ENCODE data around the gene CENPN.

CENPN gene

GRCh38 chr16:80992676-80993293 lies 14.2 kb upstream of the CENPN start:
- DNase-seq: no peak

DNA sequence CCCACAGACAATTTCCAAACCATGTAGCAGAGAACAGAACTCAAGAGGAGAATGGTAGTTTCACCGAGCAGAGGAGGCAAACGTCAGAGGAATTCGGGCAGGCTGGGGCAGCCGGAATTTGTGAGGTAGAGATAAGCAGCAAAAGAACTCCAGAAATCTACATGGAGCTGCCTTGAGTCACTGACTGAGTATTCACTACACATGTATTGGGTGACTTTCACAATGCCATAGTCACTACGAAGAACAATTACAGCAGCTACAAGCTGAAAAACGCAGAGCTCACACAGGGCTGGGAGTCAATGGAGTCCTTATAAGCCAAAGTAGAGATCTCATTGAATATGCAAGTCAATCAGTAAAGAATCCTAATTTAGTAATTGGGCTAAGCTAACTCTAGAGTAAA lies 13.7 kb upstream of the CENPN start:
- no peak for DNase-seq

DNA sequence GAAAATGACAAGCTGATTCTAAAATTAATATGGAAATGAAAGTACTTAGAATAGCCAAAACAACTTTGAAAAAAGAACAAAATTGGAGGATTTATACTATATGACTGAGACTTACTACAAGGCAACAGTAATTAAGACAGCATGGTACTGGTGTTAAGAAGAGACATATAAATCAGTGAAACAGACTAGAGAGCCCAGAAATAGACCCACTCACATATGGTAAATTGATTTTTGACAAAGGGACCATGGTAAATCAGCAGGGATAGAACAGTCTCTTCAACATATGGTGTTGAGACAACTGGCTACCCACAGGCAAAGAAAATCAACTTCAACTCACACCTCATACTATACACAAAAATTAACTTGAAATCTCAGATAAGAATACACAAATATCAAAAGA lies 13.2 kb upstream of the CENPN start:
- DNase-seq: no peak

DNA sequence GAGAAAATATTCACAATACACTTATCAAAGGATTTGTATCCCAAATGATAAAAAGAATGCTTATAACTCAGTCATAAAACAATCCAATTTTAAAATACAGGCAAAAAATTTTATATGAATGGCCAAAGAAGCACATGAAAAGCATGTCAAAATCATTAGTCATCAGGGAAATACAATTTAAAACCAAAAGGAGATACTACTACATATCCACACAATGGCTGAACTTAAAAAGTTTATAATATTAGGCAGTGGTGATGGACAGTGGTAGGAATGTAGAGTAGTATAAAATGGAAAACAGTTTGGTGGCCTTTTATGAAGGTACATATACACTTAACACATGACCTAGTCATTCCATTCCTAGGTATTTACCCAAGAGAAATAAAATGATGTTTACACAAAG lies 12.6 kb upstream of the CENPN start:
- DNase-seq: no peak

GRCh38 chr16:80996688-80997138 lies 10.3 kb upstream of the CENPN start:
- DNase-seq: no peak

DNA sequence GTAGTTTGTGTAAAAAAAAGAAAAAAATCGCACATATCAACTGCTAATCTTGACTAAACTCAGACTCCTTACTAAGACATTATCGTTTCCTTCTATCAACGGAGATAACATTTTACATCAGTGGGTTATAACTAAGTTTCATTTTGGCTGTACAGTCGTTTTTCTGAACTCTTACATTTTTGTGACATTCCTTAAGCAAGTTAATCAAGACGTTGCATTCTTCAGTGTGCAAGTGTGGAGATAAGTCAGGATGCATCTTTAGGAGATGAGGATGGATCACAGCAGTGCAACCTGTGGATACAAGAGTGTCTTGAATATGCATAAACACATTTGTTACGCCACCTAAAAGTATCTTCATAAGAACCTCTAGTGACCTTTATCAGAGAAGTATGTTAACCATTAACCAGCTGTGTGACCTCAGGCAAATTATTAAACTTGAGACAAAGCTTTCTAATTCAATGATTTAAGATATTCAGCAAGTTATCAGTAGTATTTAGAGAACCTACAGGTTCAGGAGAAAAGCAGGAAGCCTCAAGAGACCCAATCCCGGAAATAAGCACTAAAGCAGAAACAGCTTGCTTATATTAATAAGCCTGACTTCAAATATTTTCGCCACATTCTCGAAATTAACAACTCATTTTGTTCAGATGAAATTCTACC lies 9.7 kb upstream of the CENPN start:
- DNase-seq: peak; percentile 44

DNA sequence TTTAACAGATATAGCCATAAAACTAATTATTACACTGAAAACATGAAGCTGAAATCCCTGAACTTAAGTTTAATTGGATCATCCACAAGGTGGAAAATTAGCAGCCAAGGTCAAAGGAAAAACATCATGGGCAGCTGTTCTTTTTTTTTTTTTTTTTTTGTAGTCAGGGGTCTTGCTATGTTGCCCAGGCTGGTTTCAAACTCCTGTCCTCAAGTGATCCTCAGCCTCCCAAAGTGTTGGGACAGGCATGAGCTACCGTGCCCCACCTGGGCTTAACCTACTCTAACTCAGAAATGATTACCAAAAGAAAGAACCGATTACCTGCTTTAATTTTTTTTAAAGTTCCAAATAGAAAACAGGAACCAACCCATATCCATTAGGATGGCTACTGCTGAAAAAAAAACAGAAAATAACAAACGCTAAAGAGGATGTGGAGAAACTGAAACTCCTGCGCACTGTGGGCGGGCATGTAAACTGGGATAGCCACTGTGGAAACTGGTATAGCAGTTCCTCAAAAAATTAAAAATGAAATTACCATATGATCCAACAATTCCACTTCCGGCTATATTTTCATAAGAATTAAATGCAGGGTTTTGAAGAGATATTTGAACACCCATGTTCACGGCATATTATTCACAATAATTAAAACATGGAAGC lies 8.9 kb upstream of the CENPN start:
- DNase-seq: no peak

- DNase-seq: no peak
Measured at GRCh38 chr16:81000873-81001272, 6.1 kb upstream of the CENPN start.

- no peak for DNase-seq
Measured at GRCh38 chr16:81001330-81001729, 5.7 kb upstream of the CENPN start.

- no peak for DNase-seq
Measured at GRCh38 chr16:81003064-81003463, 4.0 kb upstream of the CENPN start.

DNA sequence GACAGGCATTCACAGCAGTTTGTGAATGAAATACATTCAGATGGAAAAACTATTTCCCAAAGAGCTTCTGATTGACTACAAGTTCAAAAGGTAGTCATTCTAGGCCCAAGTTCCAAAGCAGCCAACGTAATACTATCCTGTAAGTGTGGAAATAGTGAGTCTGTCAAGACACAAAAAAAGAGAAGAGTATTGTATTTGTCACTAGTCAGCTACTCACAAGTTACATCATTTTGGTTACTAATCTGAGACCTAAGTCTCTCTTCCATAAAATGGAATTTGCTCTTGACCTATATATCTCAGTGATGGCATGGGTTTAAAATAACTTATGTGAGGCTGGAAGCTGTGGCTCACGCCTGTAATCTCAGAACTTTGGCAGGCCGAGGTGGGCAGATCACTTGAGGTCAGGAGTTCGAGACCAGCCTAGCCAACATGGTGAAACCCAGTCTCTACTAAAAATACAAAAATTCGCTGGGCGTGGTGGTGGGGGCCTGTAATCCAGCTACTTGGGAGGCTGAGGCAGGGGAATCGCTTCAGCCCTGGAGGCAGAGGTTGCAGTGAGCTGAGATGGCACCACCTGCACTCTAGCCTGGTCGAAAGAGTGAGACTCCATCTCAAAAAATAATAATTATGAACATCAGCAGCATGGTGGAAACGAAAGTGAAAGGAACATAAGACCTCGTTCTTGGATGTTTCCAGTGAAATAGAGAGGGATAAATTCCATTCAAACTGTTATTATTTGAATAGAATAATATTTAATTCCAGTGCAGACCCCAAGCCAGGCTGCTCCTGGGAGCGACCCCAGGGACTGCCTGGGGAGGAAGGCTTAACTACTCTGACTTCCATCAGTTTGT lies 3.2 kb upstream of the CENPN start:
- peak; percentile 28 for DNase-seq

- DNase-seq: peak; percentile 72
Measured at GRCh38 chr16:81004646-81005353, 2.2 kb upstream of the CENPN start.

DNA sequence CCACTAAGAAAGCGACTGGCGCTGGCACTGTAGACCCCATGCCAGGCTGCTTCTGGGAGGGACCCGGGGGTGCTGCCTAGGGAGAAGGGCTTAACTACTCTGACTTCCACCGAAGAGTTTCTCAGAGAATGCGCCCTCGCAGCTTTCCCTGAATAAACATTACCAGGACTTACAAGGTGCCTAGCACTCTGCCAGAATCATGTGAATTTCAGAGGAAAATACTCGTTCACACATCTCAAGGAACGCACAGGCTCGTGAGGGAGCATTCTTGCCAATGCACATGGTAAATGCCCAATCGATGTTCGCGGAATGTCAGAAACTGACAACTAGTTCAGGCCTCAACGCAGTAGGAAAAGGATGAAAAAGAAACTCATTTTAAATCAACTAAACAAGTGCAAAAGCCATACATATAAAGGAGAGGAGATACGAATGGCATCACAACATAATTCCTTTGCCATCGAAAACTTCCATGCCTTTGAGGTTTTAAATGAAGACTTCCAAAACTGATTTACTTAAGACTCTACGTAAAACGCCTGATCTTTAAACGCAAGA lies 1.3 kb upstream of the CENPN start:
- no peak for DNase-seq

DNA sequence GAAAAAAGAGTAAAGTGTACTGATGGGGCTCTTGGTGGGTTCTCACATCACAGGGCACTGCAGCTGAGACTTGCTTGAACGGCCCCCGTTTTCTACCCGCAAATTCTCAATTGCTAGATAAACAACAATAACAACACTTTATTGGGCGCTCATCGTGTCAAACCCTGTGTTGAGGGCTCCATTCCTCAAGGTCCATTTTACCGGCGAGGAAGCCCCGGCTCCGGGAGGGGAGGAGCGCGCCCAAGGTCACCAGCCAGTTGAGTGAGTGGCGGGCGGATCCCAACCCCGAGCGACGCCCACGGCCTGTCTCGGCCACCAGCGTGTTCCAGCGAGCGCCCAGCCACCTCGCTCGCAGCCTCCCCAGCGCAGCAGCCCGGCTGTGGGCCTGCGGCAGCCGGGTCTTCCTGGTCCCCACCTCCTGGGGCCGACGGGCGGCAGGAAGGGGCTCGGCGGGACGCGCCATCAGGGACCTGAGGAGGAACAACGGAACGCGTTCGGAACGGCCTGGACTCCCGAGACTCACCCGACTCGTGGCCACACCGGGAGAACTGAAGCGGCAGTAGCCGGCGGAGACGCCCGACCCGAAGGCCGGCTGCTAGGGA lies 702 bp upstream of the CENPN start:
- peak; percentile 79 for DNase-seq

DNA sequence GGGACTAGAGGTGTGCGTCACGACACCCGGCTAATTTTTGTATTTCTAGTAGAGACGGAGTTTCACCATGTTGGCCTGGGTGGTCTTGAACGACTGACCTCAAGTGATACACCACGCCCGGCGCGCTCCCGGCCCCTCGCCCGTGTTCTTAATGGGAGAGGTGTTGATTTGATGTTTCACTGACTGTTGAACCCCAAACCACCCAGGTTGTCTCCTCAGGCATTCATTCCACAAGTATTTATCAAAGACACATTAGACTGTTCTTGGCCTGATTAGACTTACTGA lies 1.4 kb downstream of the CENPN start:
- no peak for DNase-seq

GRCh38 chr16:81012974-81013373 lies 6.0 kb downstream of the CENPN start:
- DNase-seq: no peak

DNA sequence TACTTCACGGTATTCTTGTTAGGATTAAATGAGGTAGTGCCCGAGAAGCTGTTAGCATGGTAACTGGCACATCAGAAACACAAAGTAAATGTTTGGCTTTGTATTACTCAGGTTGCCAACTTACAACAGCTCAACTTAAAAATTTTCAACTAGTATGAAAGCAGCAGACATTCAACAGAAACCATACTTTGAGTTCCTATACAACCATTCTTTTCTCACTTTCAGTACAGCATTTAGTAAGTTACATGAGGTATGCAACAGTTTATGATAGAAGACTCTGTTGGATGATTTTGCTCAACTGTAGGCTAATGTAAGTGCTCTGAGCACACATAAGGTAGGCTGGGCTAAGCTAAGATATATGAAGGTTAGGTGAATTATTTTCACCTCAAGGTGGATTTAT lies 7.7 kb downstream of the CENPN start:
- no peak for DNase-seq

GRCh38 chr16:81018496-81018895 lies 11.5 kb downstream of the CENPN start:
- DNase-seq: no peak

- no peak for DNase-seq
Measured at GRCh38 chr16:81026429-81026828, 19.4 kb downstream of the CENPN start.

GRCh38 chr16:81029930-81030604 lies 23.1 kb downstream of the CENPN start:
- DNase-seq: no peak

DNA sequence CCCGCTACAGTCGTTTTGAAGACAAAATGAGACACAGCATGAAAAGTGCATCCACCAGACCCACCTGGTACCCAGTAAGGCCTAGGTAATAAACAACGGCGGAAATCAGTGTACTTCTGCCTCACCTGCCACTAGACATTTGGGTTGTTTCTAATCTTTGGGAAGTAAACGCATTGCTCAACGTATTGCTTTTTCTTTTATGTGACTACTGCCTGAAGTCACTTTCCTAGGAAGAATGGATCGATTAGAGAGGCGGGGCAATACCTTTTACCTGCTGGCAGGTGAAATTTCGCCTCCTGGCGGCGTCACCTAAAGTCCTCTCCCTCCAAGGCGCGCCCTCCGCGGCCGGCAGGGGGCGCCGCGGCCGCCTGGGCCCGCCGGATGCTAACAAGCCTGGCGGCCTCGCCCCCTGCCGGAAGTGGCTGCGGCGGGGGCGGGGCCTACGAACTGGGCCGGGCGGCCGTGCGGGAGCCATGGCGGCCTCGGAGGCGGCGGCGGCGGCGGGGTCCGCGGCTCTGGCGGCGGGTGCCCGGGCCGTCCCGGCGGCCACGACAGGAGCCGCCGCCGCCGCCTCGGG lies 28.5 kb downstream of the CENPN start, which contains the start of gene ATMIN:
TSS of gene ATMIN (plus strand) at position 445 of the 577 bp plus-strand sequence. CDS start at position 474, 29 bp downstream.
- DNase-seq: peak; percentile 93
